ENCODE results near the gene TCEAL1.
"Not testable (repeated sequence)": the region's sequence is repeated elsewhere in the genome, so short reads cannot be mapped to it uniquely, and the experiment has no call there.

TCEAL1 gene

GRCh38 chrX:103631145-103631544 lies 2.4 kb downstream of the TCEAL1 start:
- no peak for DNase-seq (ENCODE audit: low read depth in 2 of 3, low spot score in 2 of 3)

GRCh38 chrX:103635436-103635835 lies 6.7 kb downstream of the TCEAL1 start:
- no peak for DNase-seq (ENCODE audit: low read depth in 2 of 3, low spot score in 2 of 3)

- DNase-seq (ENCODE audit: low read depth in 2 of 3, low spot score in 2 of 3) = no peak
Measured at GRCh38 chrX:103637604-103638338, 9.0 kb downstream of the TCEAL1 start.

GRCh38 chrX:103638479-103639346 lies 9.9 kb downstream of the TCEAL1 start:
- not testable (repeated sequence) for DNase-seq (ENCODE audit: low read depth in 2 of 3, low spot score in 2 of 3)

- no peak for DNase-seq (ENCODE audit: low read depth in 2 of 3, low spot score in 2 of 3)
Measured at GRCh38 chrX:103640401-103641155, 11.8 kb downstream of the TCEAL1 start.

GRCh38 chrX:103644125-103644524 lies 15.3 kb downstream of the TCEAL1 start:
- no peak for DNase-seq (ENCODE audit: low read depth in 2 of 3, low spot score in 2 of 3)

GRCh38 chrX:103647630-103648029 lies 18.9 kb downstream of the TCEAL1 start:
- no peak for DNase-seq (ENCODE audit: low read depth in 2 of 3, low spot score in 2 of 3)

GRCh38 chrX:103651151-103651773 lies 22.5 kb downstream of the TCEAL1 start:
- DNase-seq (ENCODE audit: low read depth in 2 of 3, low spot score in 2 of 3) = no peak

- not testable (repeated sequence) for DNase-seq (ENCODE audit: low read depth in 2 of 3, low spot score in 2 of 3)
Measured at GRCh38 chrX:103655230-103656000, 26.6 kb downstream of the TCEAL1 start.

GRCh38 chrX:103656617-103657016 lies 27.8 kb downstream of the TCEAL1 start:
- DNase-seq (ENCODE audit: low read depth in 2 of 3, low spot score in 2 of 3) = no peak

GRCh38 chrX:103657066-103657465 lies 28.3 kb downstream of the TCEAL1 start:
- DNase-seq (ENCODE audit: low read depth in 2 of 3, low spot score in 2 of 3) = not testable (repeated sequence)

- DNase-seq (ENCODE audit: low read depth in 2 of 3, low spot score in 2 of 3) = no peak
Measured at GRCh38 chrX:103658681-103659433, 30.1 kb downstream of the TCEAL1 start.

GRCh38 chrX:103659460-103659859 lies 30.7 kb downstream of the TCEAL1 start:
- DNase-seq (ENCODE audit: low read depth in 2 of 3, low spot score in 2 of 3) = not testable (repeated sequence)

GRCh38 chrX:103663981-103664762 lies 35.4 kb downstream of the TCEAL1 start:
- DNase-seq (ENCODE audit: low read depth in 2 of 3, low spot score in 2 of 3) = no peak

- no peak for DNase-seq (ENCODE audit: low read depth in 2 of 3, low spot score in 2 of 3)
Measured at GRCh38 chrX:103666202-103667107, 37.7 kb downstream of the TCEAL1 start.

GRCh38 chrX:103669745-103670144 lies 41.0 kb downstream of the TCEAL1 start:
- DNase-seq (ENCODE audit: low read depth in 2 of 3, low spot score in 2 of 3) = no peak

- DNase-seq (ENCODE audit: low read depth in 2 of 3, low spot score in 2 of 3) = no peak
Measured at GRCh38 chrX:103674531-103675454, 46.0 kb downstream of the TCEAL1 start.
